NCI-H1105 treated with DMSO at 0.1 percent for 48 hours (cell line): Measurements from ENCODE around the gene UBAP1L.
"Not testable (repeated sequence)": the region's sequence is repeated elsewhere in the genome, so short reads cannot be mapped to it uniquely, and the experiment has no call there.

Source experiments
- DNase-seq: peaks from one replicate; lab custom pipeline; 2025; lab: John Stamatoyannopoulos, UW

The UBAP1L gene

GRCh38 chr15:65066001-65066634 lies 48.9 kb downstream of the UBAP1L start:
- no peak for DNase-seq

GRCh38 chr15:65062726-65063125 lies 52.3 kb downstream of the UBAP1L start:
- no peak for DNase-seq

- no peak for DNase-seq
Observed at GRCh38 chr15:65062061-65062460, 52.9 kb downstream of the UBAP1L start.

- no peak for DNase-seq
Observed at GRCh38 chr15:65060641-65061397, 54.2 kb downstream of the UBAP1L start.

GRCh38 chr15:65059931-65060596 lies 54.9 kb downstream of the UBAP1L start:
- no peak for DNase-seq

- DNase-seq = no peak
Observed at GRCh38 chr15:65059369-65059750, 55.6 kb downstream of the UBAP1L start.

GRCh38 chr15:65058394-65059368 lies 56.3 kb downstream of the UBAP1L start:
- no peak for DNase-seq

GRCh38 chr15:65057549-65057940 lies 57.5 kb downstream of the UBAP1L start:
- no peak for DNase-seq

- no peak for DNase-seq
Observed at GRCh38 chr15:65056868-65057548, 58.0 kb downstream of the UBAP1L start.

GRCh38 chr15:65056106-65056505 lies 58.9 kb downstream of the UBAP1L start:
- no peak for DNase-seq

GRCh38 chr15:65055201-65055870 lies 59.7 kb downstream of the UBAP1L start:
- no peak for DNase-seq

- peak; percentile 60 for DNase-seq
Observed at GRCh38 chr15:65054333-65055200, 60.4 kb downstream of the UBAP1L start.

- no peak for DNase-seq
Observed at GRCh38 chr15:65052956-65053355, 62.0 kb downstream of the UBAP1L start.

- DNase-seq = no peak
Observed at GRCh38 chr15:65051266-65051665, 63.7 kb downstream of the UBAP1L start.

GRCh38 chr15:65050270-65050669 lies 64.7 kb downstream of the UBAP1L start:
- no peak for DNase-seq

GRCh38 chr15:65049418-65049840 lies 65.6 kb downstream of the UBAP1L start:
- peak; percentile 99 for DNase-seq

- DNase-seq = peak; percentile 22
Observed at GRCh38 chr15:65048241-65048640, 66.8 kb downstream of the UBAP1L start.

GRCh38 chr15:65044724-65045481 lies 70.1 kb downstream of the UBAP1L start, which contains the start of gene SLC51B:
SLC51B (plus strand) TSS chr15:65045387; CDS start chr15:65050005, 4,618 bp downstream.
- no peak for DNase-seq

GRCh38 chr15:65044218-65044617 lies 70.8 kb downstream of the UBAP1L start:
- DNase-seq = not testable (repeated sequence)
